GM23248 (cell line): ENCODE results near the gene SHROOM3.

Experiments
- EZH2 ChIP-seq: fragments of 200-600 bp; sonication (generic); IDR thresholded peaks from 2 replicates; pipeline ENCODE4 v1.6.1; 2018; ENCODE audit warnings: antibody characterized with exemption, mild to moderate bottlenecking; ENCODE audit not compliant: insufficient read depth, poor library complexity, severe bottlenecking
- EZH2phosphoT487 ChIP-seq: fragments of 200-600 bp; sonication (generic); IDR thresholded peaks from 2 replicates; pipeline ENCODE4 v1.6.1; 2018; ENCODE audit warnings: antibody characterized with exemption, moderate library complexity, mild to moderate bottlenecking, low read depth; ENCODE audit not compliant: insufficient read depth

DNA sequence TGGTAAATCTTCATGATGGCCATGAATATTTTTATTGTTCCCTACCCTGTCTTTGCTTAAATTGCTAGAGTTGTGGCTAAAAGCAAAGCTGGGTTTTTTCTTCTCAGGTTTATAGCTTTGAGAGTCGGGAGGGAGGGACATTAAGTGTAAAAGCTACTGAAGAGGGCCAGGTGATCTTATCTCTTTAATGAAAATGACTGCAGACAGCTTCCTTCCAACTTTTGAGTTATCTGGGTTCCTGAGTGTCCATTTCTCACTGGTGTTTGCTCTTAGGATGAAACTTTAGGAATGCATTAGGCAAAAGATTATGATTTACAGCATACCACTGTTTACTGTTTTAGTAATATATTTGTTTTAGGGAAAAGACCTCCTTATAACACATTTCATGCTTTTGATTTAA lies 187.7 kb downstream of the SHROOM3 start:
- no peak for TF ChIP-seq EZH2phosphoT487
- no peak for TF ChIP-seq EZH2
